Smooth muscle cell (in vitro differentiated cells): ENCODE data around the gene MARS2. TPM values are rescaled to one million over a fixed set of nuclear protein-coding genes. Genes with fewer than 3 reads are reported as not detected.

Experiments
- DNase-seq: peaks from one replicate; lab custom pipeline; 2025; ENCODE audit not compliant: unreplicated experiment; lab: John Stamatoyannopoulos, UW
- H2AFZ ChIP-seq: fragments of 200-600 bp; sonication (generic); 2 replicates; pipeline ENCODE4 v1.6.0; 2016; ENCODE audit warnings: antibody characterized with exemption, low read depth, mild to moderate bottlenecking
- H3F3A ChIP-seq: fragments of 200-600 bp; sonication (generic); 2 replicates; pipeline ENCODE4 v1.6.0; 2017; ENCODE audit warnings: antibody characterized with exemption, low read depth
- H3K27ac ChIP-seq: fragments of 200-600 bp; sonication (generic); 2 replicates; pipeline ENCODE4 v1.5.1; 2016; ENCODE audit warnings: low read depth, mild to moderate bottlenecking
- H3K27me3 ChIP-seq: fragments of 200-600 bp; sonication (generic); 2 replicates; pipeline ENCODE4 v1.6.1; 2016; ENCODE audit warnings: low read depth, mild to moderate bottlenecking
- H3K36me3 ChIP-seq: fragments of 200-600 bp; sonication (generic); 2 replicates; pipeline ENCODE4 v1.5.1; 2016; ENCODE audit warnings: low read depth
- H3K4me1 ChIP-seq: fragments of 200-600 bp; sonication (generic); 2 replicates; pipeline ENCODE4 v1.5.1; 2016; ENCODE audit warnings: low read depth
- H3K4me2 ChIP-seq: fragments of 200-600 bp; sonication (generic); 2 replicates; pipeline ENCODE4 v1.6.0; 2016; ENCODE audit warnings: mild to moderate bottlenecking
- H3K4me3 ChIP-seq: fragments of 200-600 bp; sonication (generic); 2 replicates; pipeline ENCODE4 v1.5.1; 2016; ENCODE audit warnings: mild to moderate bottlenecking
- H3K79me2 ChIP-seq: fragments of 200-600 bp; sonication (generic); 2 replicates; pipeline ENCODE4 v1.6.0; 2016; ENCODE audit warnings: low read depth, mild to moderate bottlenecking
- H3K9ac ChIP-seq: fragments of 200-600 bp; sonication (generic); 2 replicates; pipeline ENCODE4 v1.6.0; 2016; ENCODE audit warnings: low read depth
- H3K9me3 ChIP-seq: fragments of 200-600 bp; sonication (generic); replicated peaks from 2 replicates; pipeline ENCODE4 v1.5.1; 2016; ENCODE audit warnings: low read depth
- H4K20me1 ChIP-seq: fragments of 200-600 bp; sonication (generic); 2 replicates; pipeline ENCODE4 v1.6.0; 2016; ENCODE audit warnings: low read depth
- WGBS: methylation state at CpG from one replicate; pipeline ENCODE4 v1.1.7; 2016; ENCODE audit warnings: low lambda C conversion rate; 5-methylcytosine and 5-hydroxymethylcytosine counted together
- polyA plus RNA-seq: library from polyadenylated mRNA; unstranded; fragments of >200 nt; fragmentation: Nextera tagmentation; extraction: Ambion mirVana; gene quantifications from 2 replicates; pipeline ENCODE4 v1.2.1, GENCODE V29; 2016
- total RNA-seq: library from RNA; depleted of rRNA; stranded (reverse); fragments of >200 nt; gene quantifications from 2 replicates; pipeline ENCODE4 v1.2.3, GENCODE V29; 2014
- TF ChIP-seq, protein P1 (sequence below): fragments of 200-600 bp; sonication (generic); IDR thresholded peaks from 2 replicates; pipeline ENCODE4 v1.5.1; 2017; ENCODE audit warnings: borderline replicate concordance, mild to moderate bottlenecking, antibody characterized with exemption; ENCODE audit not compliant: insufficient read depth, poor library complexity, severe bottlenecking

Gene MARS2
- total RNA-seq (1.3 and 2.0 TPM in 2 replicates), polyA plus RNA-seq (1.4 TPM in 1 of 2 replicates, not detected in the other)

DNA sequence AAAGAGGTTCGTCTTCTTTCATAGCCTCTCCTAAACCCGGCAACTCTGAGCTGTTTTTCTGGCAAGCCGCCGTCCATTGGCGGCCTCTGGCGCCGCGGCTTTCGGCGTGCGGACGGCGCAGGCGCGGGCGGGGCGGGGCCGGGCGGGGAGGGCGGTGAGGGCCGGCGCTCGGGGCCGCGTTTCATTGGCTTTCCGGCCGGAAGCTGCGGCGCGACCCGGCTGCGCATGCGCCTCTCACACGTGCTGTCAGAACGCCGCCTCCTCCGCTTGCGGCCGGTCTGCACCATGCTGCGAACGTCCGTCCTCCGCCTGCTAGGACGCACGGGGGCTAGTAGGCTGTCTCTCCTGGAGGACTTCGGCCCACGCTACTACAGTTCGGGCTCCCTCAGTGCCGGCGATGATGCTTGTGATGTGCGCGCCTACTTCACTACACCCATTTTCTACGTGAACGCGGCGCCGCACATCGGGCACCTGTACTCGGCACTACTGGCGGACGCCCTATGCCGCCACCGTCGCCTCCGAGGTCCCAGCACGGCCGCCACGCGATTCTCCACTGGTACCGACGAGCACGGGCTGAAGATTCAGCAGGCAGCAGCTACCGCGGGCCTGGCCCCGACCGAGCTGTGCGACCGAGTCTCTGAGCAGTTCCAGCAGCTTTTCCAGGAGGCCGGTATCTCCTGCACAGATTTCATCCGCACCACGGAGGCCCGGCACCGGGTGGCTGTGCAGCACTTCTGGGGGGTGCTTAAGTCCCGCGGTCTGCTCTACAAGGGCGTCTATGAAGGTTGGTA is at the start of gene MARS2:
TSS of gene MARS2 (plus strand) at position 249 of the 791 bp plus-strand sequence. CDS start at position 286, 37 bp downstream.
- H3K9ac ChIP-seq, result peak within 1 kb of the TSS; percentile 74
- no peaks in the 10 kb centered on the region for H4K20me1 ChIP-seq
- H3K27me3 ChIP-seq, result no peaks in the 10 kb centered on the region
- peak within 1 kb of the TSS; percentile 83 for H3K4me3 ChIP-seq
- under 1% methylated on average over 75 of the region's 86 CpGs for WGBS
- H3F3A ChIP-seq, result no peaks in the 10 kb centered on the region
- no peaks in the 10 kb centered on the region for H3K9me3 ChIP-seq
- peak within 1 kb of the TSS; percentile 72 for H3K27ac ChIP-seq
- H3K36me3 ChIP-seq, result no peaks in the 10 kb centered on the region
- peak; percentile 79 for DNase-seq
- peaks cover 33% of the 10 kb centered on the region for H3K4me1 ChIP-seq
- TF ChIP-seq, protein P1, sequence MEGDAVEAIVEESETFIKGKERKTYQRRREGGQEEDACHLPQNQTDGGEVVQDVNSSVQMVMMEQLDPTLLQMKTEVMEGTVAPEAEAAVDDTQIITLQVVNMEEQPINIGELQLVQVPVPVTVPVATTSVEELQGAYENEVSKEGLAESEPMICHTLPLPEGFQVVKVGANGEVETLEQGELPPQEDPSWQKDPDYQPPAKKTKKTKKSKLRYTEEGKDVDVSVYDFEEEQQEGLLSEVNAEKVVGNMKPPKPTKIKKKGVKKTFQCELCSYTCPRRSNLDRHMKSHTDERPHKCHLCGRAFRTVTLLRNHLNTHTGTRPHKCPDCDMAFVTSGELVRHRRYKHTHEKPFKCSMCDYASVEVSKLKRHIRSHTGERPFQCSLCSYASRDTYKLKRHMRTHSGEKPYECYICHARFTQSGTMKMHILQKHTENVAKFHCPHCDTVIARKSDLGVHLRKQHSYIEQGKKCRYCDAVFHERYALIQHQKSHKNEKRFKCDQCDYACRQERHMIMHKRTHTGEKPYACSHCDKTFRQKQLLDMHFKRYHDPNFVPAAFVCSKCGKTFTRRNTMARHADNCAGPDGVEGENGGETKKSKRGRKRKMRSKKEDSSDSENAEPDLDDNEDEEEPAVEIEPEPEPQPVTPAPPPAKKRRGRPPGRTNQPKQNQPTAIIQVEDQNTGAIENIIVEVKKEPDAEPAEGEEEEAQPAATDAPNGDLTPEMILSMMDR, result no peak
- H3K4me2 ChIP-seq, result peak within 1 kb of the TSS; percentile 100
- peak within 1 kb of the TSS; percentile 99 for H2AFZ ChIP-seq
- H3K79me2 ChIP-seq, result peaks cover 35% of the 10 kb centered on the region

DNA sequence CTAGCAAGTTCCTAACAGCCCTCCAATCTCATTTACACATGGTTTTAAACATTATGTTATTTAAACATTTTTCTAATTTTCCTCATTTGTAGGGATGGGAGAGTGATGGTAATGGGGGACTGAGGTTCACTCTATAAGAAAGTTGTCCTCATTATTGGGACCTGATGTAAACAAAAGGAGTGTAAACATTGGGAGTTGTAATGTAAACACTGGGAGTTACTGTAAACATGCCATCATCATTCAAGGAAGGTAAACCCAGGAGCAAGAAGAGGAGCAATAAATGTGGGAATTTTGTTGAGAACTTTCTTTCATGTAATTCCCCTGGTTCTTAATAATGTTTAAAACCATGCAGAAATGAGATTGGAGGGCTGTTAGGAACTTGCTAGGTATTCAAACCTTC is 47.6 kb upstream of the MARS2 start:
- no peak overlapping the region for H3K4me2 ChIP-seq
- no peak overlapping the region for H3K9ac ChIP-seq
- H4K20me1 ChIP-seq, result no peaks in the 10 kb centered on the region
- H3K79me2 ChIP-seq, result no peaks in the 10 kb centered on the region
- H3K4me1 ChIP-seq, result no peaks in the 10 kb centered on the region
- TF ChIP-seq, protein P1, result no peak
- H2AFZ ChIP-seq, result no peak overlapping the region
- no peaks in the 10 kb centered on the region for H3F3A ChIP-seq
- H3K27me3 ChIP-seq, result no peaks in the 10 kb centered on the region
- no peak overlapping the region for H3K27ac ChIP-seq
- DNase-seq, result no peak
- no peak overlapping the region for H3K4me3 ChIP-seq
- H3K9me3 ChIP-seq, result no peaks in the 10 kb centered on the region
- H3K36me3 ChIP-seq, result no peaks in the 10 kb centered on the region

DNA sequence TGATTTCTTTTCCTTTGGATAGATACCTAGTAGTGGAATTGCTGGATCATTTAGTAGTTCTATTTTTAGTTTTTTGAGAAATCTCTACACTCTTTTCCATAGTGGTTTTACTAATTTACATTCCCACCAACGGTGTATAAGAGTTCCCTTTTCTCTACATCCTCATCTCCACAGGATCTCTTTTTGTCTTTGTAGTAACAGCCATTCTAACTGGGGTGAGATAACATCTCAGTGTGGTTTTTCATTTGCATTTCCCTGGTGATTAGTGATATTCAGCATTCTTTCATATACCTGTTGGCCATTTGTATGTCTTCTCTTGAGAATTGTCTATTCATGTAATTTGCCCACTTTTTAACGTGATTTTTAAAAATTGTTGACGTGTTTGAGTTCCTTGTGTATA is 43.5 kb upstream of the MARS2 start:
- H3K4me3 ChIP-seq, result no peak overlapping the region
- H3K36me3 ChIP-seq, result no peaks in the 10 kb centered on the region
- H3F3A ChIP-seq, result no peaks in the 10 kb centered on the region
- H4K20me1 ChIP-seq, result no peaks in the 10 kb centered on the region
- H3K4me1 ChIP-seq, result no peaks in the 10 kb centered on the region
- no peak overlapping the region for H3K27ac ChIP-seq
- 54% methylated on average over 3 of the region's 3 CpGs for WGBS
- TF ChIP-seq, protein P1, result no peak
- H3K4me2 ChIP-seq, result no peak overlapping the region
- peaks cover 8% of the 10 kb centered on the region for H3K9me3 ChIP-seq
- no peaks in the 10 kb centered on the region for H3K79me2 ChIP-seq
- H2AFZ ChIP-seq, result no peak overlapping the region
- H3K9ac ChIP-seq, result no peak overlapping the region
- DNase-seq, result no peak
- H3K27me3 ChIP-seq, result no peaks in the 10 kb centered on the region

DNA sequence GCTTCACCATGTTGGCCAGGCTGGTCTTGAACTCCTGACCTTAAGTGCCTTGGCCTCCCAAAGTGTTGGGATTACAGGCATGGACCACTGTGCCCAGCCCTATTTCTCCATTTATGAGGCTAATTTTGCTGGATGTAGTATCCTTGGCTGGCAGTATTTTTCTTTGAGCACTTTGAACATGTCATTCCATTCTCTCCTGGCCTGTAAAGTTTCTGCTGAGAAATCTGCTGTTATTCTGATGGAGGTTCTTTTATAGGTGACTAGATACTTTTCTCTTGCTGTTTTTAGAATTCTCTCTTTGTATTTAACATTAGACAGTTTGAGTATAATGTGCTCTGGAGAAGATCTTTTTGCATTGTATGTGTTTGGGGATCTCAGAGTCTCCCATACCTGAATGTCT is 38.9 kb upstream of the MARS2 start:
- Histone ChIP-seq H3K27ac (no peak overlapping the region), H3K36me3 (no peaks in the 10 kb centered on the region), H3K27me3 (no peaks in the 10 kb centered on the region), H3K79me2 (no peaks in the 10 kb centered on the region), H4K20me1 (no peaks in the 10 kb centered on the region), H3F3A (no peaks in the 10 kb centered on the region), H2AFZ (no peak overlapping the region), H3K4me3 (no peak overlapping the region), H3K4me1 (no peaks in the 10 kb centered on the region), H3K4me2 (no peak overlapping the region), H3K9me3 (peaks cover 9% of the 10 kb centered on the region), H3K9ac (no peak overlapping the region)
- no peak for DNase-seq
- TF ChIP-seq, protein P1, result no peak
